T follicular helper cell (primary cell): ENCODE results near the gene MAN2A1.
"Not testable (repeated sequence)": the region's sequence is repeated elsewhere in the genome, so short reads cannot be mapped to it uniquely, and the experiment has no call there.

Experiments used
- DNase-seq: peaks from one replicate; pipeline ENCODE4 v3.0.0-alpha.2; 2020; ENCODE audit warnings: low read depth

Gene MAN2A1

DNA sequence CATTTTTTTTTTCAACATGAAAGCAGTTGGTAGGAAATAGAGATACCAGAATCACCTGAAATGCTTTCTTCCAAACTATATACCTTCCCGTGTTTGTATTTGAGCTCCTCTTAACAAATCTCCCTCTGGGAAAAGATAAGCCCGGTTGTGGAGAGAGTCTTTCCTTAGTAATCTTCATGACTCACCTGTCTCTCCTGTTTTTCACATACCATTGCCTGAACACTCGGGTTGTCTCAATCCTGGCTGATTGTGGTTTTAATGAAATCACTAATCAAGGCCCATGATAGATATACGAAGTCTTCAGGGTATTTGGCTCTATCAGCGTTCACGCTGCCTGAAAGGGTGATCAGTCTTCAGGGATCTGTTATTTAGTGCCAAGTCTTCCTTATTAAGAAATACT lies 136.7 kb downstream of the MAN2A1 start:
- no peak for DNase-seq

GRCh38 chr5:109829331-109829730 lies 139.6 kb downstream of the MAN2A1 start:
- DNase-seq = no peak

DNA sequence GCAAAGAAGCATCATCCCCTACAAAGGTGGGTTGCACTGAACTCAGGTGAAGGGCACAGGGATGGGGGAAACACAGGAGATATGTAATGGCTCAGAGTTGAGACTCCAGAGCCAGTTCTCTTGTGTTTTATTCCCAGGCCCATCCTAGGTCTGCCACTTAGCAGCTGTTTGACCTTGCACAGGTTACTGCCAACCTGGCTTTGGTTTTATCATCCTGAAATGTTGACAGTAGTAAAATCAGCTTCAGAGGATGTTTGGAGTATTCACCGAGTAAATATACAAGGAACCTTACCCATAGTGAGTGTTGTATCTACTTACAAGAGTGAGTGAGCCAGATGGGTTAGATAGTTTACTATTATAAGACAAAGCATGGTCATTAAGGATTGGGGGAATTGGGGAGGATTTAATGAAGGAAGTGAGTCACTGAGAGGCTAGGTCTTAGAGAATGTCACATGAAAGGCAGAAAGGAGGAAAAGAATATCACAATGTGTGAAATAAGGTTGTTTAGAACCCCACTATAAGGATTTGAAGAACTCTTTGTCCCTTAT lies 141.3 kb downstream of the MAN2A1 start:
- no peak for DNase-seq

- DNase-seq = not testable (repeated sequence)
Observed at GRCh38 chr5:109832207-109833188, 142.8 kb downstream of the MAN2A1 start.

DNA sequence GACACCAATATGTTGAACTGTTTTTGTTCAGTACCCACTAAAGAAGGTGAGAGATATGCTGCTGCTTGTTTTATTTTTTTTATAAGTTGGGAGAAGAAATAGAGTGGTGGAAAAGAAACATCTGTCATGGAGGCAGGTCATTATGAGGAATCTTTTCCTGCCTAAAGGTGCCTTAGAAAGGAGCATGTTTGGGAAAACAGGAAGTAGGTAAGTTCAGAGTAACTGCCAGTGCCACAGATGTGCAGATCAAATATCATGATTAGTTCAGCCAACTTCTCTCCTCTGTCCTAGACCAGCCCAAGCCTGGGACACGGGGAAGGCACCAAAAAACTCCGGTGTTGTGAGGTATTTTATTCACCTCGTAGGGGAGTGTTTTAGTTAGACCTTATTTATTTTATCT lies 144.2 kb downstream of the MAN2A1 start:
- no peak for DNase-seq

DNA sequence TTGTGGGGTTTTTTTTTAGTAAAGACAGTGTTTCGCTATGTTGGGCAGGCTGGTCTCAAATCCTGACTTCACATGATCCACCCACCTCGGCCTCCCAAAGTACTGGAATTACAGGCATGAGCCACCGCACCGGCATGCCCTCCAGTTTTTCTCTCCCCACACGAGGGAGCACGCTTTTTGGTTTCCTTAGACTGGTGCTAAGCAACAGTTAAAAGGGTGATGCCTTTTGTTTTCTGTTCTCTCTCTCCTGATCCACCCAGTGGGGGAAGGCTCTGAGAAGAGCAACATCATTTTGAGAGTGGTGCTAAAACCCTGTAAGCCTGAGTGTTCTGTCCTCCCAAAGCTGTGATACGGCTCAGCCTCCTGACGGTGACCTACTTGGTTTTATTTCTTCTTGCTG lies 146.6 kb downstream of the MAN2A1 start:
- no peak for DNase-seq

GRCh38 chr5:109837231-109837861 lies 147.6 kb downstream of the MAN2A1 start:
- DNase-seq = no peak

DNA sequence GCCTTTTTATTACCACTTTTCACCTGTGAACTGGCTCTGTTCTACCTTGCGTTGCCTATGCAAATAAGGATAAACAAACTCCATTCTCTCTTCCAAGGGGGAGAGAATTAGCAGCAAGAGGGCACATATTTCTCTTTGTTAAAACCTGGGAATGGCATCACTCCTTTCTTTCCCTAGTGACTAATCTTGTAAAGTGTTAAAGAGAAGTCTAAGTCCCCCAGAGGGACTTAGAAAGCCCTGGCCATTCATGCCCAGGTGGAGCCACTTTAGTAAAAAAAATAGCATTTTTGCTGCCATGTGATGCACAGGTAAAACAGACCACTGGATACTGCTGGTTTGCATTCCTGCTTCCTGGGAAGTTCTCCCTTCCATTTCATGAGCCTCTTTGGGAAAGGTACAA lies 148.4 kb downstream of the MAN2A1 start:
- DNase-seq = no peak

GRCh38 chr5:109844148-109844547 lies 154.4 kb downstream of the MAN2A1 start:
- DNase-seq = no peak

- no peak for DNase-seq
Observed at GRCh38 chr5:109844695-109845094, 155.0 kb downstream of the MAN2A1 start.

DNA sequence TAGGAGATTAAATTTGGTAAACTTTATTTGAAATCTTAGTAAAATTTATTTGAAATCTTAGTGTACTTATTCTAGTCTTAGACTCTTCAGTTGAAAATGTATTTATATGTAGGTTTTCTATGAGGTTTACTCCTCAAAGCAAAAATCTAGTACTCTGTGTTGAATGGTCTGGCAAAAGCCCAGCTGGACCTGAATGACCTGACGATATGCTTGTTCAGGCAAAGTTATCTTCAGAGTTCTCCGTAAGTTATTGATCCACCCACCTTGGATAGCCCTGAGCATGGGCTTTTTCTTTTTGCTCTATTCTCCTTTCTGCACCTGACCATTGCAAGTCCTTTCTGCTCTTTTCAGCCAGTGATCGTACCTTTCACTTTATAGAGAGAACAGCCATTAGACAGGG lies 158.4 kb downstream of the MAN2A1 start:
- no peak for DNase-seq

DNA sequence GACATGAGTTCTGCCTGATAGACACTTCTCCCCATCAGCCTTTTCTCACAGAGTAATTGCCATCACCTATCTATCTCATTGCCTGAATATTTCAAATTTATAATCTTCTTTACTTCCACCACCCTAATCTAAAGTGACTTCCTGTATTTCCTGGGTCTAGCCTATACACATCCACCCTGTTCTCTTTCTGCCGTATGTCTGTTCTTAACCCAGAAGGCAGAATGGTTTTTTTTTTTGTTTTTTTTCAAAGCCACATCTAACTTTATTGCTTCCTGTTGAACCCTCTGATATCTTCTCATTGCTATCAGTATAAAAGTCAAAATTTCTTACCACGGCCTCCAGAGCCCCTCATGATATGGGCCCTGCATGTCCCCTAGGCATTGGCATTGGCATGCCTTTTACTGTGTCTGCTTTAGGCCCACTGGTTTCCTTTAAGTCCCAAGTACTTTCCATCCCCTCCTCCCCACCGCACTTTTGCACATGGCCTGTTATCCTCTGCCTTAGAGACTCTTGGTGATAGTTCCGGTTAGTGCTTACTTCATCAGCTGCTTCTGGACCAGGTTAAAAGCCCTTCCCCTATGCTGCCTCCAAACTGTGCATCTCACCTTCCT lies 159.9 kb downstream of the MAN2A1 start:
- DNase-seq = no peak

DNA sequence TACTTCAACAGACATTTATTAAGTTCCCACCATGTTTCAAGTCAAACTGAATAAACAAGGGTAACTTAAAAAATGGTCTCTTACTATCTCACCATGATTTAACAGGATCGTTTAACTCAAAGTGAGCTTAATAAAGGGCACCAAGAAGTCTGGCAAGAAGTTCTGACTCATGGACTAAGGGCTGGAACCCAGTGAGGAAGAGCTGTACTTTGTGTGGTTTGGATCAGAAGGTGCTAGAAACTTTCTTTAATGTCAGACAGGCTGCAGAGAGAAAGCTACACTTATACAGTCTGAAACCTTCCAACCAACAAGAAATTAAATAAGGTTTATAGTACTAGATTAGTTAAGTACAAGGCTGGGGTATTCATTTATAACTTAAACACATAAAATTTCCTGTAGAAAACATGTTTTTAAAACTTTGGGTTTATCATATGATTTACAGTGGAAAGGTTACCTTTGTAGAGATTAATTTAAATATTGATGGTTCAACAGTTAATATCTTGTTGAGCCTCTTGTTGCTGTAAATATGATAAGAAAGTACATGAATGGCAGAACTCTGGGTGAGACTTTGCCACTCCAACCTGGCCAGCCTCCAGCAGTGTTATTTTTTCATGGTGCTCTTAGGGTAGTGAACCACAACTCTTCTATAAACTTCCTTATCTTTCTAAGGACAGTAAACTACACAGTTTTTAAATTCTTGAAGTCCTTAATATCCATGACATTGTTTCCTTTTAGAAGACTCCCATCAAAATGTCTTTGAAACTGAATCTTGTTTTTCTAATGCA lies 162.8 kb downstream of the MAN2A1 start:
- no peak for DNase-seq

DNA sequence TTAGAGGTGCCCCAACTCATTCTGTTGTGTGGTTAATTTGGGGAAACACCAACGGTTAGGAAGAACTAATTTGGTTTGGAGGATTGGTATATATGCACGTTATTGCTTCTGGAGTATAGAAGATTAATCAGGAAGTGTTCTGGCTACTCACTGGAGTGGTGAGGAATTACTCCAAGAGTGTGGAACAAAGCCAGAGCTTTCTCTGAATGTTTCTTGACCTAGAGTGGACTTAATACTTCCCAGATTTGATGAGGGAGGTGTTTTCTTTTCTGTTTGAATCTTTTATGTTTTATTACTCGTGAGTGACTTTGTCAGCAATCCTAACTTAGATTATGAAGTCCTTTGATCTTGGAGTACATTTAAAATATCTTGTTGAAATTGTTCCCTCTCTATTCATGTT lies 163.7 kb downstream of the MAN2A1 start:
- DNase-seq = no peak

DNA sequence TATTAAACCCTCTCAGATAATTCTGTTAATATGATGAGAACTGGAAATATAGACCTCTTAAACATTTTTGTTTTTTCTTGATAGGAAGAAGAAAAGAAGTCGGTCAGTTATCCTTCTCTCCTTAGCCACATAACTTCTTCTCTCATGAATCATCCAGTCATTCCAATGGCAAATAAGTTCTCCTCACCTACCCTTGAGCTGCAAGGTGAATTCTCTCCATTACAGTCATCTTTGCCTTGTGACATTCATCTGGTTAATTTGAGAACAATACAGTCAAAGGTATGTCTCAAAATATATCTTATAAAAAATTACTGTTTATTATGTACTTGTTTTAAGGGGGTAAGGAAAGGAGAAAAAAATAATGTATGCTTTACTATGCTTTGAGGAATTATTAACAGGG lies 165.3 kb downstream of the MAN2A1 start:
- no peak for DNase-seq

DNA sequence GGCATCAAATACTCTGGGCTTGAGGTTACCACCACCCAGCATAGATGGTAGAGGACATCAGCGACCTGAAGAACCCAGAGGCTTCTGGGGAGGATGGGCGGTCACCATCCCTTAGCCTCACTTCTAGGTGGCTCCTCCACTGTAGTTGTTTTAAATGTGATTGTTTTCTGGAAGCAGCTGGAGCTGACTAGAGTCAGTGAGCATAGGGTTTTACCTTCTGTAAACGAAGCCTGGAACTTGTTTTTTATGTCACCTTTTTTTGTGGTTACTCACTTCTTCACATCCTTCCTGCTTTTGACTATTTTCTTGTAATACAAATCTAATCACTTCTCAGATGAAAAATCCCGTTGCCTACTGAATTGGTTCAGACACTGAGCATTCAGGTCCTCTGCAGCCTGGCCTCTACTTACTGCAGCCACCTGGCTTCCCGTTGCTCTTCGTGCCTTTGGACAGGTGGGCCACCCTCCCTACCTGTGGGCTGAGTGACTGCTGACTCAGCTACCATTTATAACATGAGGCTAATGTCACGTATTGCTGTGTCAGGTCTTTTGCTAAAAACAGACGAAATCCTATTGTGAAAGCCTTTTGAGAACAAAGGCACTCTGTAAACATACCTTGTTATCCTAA lies 167.8 kb downstream of the MAN2A1 start:
- DNase-seq = no peak

GRCh38 chr5:109859537-109859936 lies 169.8 kb downstream of the MAN2A1 start:
- no peak for DNase-seq

DNA sequence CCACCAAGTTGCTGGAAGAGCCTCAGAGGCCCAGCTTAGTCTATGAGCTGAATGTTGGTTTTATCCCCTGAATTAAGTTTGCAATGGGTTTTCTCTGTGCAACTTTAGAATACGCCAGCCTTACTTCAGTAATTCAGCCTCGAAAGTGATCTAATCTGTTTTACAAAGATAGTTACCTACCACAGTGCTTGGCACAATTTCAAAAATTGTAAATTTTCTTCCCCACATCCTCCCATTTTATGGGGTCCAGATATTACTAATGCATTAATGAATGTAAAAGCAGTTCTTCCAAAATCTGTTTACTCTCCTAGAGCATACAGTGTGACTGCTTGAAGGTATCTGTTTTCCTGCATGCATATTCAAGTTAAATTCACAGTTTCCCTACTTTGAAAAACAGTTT lies 172.6 kb downstream of the MAN2A1 start:
- no peak for DNase-seq

- DNase-seq = no peak
Observed at GRCh38 chr5:109863752-109864151, 174.0 kb downstream of the MAN2A1 start.

DNA sequence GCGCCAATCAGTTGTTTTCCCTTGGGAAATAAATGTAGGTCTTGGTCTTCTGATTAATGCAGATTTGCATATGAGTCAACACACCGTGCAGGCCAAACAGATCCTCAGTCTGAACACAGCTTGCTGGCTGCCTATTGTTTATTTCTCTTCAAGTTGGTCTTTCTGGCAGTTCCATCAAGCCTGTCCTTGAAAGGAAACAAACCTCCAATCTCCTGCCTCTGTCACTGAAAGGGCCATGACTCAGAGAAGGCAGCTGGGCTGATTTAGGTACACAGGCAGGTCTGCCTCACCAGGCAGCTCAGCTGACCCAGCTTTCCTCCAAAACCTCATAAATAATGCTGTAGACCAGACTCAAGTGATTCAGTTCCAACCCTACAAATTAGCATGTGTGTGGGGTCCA lies 175.9 kb downstream of the MAN2A1 start:
- DNase-seq = no peak

DNA sequence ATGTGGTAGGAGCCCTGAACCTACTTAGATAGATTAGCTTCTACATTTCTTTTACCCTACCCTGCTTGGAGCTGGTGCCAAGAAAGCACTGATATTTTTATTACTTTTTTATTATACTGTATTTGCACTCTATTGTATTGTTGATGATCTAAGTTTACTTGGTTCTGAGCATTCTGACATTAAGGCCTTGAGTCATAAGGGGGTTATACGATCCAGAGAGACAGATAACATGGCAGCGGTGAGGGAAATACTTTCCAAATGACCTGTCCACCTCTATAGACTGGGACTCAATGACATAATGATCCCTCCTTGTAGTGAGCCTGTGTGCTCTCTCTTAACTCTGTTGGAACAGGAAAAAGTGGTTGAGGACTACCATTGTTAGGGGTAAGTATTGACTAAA lies 176.3 kb downstream of the MAN2A1 start:
- DNase-seq = no peak
